NCI-H146 (cell line): ENCODE data around the gene REEP6.

Source experiments
- DNase-seq: peaks from one replicate; lab custom pipeline; 2025; lab: John Stamatoyannopoulos, UW

Gene REEP6

DNA sequence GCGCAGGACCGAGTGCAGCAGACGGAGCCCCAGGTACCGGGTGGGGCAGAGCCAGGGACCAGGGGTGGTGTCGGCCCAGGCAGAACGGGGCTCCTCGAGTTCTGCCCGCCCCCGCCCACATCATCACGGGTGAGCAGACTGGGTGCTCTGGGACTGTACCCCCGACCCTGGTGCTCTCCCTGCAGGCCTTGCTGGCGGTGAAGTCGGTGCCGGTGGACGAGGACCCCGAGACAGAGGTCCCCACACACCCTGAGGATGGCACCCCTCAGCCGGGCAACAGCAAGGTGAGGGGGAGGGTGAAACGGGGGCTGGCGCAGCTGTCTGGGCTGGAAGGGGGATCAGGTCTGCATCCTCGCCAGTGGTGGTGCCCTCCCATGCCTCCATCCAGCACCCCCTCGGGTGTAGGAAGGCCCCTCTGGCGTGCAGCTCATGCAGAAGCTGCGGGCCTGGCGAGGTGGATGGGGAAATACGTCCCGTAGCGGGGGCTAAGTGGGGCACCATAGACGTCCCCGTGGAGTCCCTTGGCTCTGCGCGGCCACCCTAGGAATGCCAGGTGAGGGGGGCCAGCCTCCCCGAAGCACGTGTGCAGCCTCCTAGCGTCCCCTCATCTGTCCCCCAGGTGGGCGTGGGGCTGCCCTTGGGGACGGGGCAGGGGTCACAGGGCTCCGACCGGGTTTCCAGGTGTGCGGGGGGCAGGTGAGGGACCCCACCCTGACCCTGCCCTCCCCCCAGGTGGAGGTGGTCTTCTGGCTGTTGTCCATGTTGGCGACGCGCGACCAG, 34.7 kb upstream of the REEP6 start:
- no peak for DNase-seq

DNA sequence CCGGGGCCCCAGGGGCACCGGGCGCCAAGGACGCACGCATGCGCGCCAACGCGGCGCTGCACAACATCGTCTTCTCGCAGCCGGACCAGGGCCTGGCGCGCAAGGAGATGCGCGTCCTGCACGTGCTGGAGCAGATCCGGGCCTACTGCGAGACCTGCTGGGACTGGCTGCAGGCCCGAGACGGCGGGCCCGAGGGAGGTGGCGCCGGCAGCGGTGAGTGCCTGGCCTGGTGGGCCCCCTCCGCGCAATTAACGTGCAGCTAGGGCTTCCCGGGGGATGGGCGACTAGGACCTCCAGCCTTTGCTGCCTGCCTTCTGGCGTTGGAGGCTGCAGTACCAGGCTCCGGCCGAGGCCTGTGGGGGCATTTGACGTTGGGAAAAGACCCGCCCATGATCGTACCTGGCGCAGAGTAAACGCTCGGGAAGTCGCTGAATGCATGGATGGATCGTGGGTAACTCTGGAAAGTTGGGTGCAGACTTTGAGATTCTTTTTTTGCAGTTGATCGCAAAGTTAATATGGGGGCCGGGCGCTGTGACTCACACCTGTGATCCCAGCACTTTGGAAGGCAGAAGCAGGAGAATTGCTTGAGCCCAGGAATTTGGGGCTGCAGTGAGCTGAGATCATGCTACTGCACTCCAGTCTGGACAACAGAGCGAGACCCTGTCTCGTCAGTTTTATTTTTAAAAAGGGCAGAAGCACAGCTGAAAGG, 33.8 kb upstream of the REEP6 start:
- no peak for DNase-seq

DNA sequence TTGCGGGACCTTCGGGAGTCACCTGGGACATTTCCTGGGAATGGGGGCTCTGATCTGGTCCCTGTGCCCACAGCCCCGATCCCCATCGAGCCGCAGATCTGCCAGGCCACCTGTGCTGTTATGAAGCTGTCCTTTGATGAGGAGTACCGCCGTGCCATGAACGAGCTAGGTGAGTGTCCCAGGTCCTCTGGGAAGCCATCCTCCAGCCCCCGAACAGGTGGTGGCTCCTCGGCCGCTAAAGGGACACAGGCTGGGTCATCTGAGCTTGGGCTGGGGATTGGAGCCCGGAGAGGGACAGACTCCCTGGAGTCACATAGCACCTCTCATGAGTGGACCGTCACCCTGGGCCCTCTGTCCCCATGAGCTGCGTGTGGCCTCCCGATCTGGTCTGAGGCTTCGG, 33.1 kb upstream of the REEP6 start:
- no peak for DNase-seq

DNA sequence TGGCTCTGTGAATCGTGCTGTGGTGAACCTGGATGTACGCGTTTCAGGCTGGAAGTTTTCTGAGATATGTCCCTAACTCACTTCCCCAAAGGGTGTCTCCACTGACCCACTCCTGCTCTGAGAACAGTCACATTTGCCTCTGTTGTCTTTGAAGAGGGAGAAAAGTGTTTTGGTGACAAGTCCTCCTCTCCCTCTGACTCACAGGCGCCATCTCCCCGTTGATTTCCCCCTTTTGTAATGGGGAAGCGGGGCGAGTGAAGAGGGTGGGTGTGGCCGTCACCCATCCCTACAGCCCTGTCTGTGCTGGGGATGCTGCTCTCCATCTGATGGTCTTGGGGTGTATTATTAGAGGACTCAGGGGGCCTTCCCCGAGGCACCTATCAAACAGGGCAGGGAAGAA, 31.5 kb upstream of the REEP6 start:
- no peak for DNase-seq

DNA sequence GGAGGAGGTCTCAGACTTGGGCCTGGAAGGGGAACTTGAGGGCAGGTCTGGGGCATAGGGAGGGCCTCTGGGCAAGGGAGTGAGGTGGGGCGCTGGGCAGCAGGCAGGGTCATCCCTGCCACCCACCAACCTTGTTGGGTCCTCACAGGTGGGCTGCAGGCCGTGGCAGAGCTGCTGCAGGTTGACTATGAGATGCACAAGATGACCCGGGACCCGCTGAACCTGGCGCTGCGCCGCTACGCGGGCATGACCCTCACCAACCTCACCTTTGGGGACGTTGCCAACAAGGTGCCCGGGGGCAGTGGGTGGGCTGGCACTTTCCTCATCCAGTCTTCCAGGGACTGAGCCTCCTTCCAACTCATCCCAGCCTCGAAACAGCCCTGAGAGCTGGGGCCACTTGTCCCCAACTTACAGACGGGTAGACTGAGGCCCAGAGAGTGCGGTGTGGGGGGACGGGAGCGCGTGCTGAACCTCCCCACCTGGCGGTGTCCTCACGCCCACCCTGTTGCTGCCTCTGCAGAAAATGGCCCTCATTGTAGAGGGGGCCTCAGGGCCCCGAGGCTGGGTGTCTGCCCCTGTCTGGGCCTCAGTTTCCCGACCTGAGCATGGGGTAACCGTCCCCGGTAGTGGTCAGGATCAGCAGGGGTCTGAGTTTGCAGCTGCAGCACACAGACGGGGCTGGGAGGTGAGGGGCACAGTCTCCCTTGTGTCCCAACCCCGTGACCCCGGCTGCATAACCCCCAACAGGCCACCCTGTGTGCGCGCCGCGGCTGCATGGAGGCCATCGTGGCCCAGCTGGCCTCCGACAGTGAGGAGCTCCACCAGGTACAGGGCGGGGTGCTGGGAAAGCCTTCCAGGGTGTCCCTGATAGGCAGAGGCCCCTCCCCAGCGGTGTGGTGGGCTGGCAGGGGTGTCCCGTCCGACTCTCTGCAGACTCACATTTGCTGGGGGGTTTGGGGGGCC, 30.7 kb upstream of the REEP6 start:
- no peak for DNase-seq

DNA sequence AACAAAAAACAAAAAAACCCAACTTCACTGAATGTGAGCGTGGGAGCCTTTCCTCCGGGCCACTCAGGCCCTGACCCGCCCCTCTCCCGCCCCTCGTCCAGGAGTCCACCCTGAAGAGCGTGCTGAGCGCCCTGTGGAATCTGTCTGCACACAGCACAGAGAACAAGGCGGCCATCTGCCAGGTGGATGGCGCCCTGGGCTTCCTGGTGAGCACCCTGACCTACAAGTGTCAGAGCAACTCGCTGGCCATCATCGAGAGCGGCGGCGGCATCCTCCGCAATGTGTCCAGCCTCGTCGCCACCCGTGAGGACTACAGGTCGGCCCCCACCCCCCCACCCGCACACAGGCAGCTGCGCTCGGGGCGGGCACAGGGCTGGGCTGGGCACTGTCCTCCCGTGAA, 29.1 kb upstream of the REEP6 start:
- no peak for DNase-seq

DNA sequence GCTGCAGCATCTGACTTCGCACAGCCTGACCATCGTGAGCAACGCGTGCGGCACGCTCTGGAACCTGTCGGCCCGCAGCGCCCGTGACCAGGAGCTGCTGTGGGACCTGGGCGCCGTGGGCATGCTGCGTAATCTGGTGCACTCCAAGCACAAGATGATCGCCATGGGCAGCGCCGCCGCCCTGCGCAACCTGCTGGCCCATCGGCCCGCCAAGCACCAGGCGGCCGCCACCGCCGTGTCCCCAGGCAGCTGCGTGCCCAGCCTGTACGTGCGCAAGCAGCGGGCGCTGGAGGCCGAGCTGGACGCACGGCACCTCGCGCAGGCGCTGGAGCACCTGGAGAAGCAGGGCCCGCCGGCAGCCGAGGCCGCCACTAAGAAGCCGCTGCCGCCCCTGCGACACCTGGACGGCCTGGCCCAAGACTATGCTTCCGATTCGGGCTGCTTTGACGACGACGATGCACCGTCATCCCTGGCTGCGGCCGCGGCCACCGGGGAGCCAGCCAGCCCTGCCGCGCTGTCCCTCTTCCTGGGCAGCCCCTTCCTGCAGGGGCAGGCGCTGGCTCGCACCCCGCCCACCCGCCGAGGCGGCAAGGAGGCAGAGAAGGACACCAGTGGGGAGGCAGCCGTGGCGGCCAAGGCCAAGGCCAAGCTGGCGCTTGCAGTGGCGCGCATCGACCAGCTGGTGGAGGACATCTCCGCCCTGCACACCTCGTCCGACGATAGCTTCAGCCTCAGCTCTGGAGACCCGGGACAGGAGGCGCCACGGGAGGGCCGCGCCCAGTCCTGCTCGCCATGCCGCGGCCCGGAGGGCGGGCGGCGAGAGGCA, 25.6 kb upstream of the REEP6 start:
- DNase-seq: no peak

DNA sequence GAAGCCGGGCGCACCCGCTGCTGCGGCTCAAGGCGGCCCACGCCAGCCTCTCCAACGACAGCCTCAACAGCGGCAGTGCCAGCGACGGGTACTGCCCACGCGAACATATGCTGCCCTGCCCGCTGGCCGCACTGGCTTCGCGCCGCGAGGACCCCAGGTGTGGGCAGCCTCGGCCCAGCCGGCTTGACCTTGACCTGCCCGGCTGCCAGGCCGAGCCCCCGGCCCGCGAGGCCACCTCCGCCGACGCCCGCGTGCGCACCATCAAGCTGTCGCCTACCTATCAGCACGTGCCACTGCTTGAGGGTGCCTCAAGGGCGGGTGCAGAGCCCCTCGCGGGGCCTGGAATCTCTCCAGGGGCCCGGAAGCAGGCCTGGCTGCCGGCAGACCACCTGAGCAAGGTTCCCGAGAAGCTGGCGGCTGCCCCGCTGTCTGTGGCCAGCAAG, 24.9 kb upstream of the REEP6 start:
- no peak for DNase-seq

DNA sequence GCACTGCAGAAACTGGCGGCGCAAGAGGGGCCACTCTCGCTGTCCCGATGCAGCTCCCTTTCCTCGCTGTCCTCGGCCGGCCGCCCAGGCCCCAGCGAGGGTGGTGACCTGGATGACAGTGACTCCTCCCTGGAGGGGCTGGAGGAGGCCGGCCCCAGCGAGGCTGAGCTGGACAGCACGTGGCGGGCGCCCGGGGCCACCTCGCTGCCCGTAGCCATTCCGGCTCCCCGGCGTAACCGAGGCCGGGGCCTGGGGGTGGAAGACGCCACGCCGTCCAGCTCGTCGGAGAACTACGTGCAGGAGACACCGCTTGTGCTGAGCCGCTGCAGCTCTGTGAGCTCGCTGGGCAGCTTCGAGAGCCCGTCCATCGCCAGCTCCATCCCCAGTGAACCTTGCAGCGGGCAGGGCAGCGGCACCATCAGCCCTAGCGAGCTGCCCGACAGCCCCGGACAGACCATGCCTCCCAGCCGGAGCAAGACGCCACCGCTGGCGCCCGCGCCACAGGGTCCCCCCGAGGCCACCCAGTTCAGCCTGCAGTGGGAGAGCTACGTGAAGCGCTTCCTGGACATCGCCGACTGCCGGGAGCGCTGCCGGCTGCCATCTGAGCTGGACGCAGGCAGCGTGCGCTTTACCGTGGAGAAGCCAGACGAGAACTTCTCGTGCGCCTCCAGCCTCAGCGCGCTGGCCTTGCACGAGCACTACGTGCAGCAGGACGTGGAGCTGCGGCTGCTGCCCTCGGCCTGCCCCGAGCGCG, 24.3 kb upstream of the REEP6 start:
- no peak for DNase-seq

DNA sequence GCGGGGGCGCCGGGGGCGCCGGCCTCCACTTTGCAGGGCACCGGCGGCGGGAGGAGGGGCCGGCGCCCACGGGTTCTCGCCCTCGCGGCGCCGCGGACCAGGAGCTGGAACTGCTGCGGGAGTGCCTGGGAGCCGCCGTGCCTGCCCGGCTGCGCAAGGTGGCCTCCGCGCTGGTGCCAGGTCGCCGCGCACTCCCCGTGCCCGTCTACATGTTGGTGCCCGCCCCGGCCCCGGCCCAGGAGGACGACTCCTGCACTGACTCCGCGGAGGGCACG, 23.8 kb upstream of the REEP6 start:
- no peak for DNase-seq

DNA sequence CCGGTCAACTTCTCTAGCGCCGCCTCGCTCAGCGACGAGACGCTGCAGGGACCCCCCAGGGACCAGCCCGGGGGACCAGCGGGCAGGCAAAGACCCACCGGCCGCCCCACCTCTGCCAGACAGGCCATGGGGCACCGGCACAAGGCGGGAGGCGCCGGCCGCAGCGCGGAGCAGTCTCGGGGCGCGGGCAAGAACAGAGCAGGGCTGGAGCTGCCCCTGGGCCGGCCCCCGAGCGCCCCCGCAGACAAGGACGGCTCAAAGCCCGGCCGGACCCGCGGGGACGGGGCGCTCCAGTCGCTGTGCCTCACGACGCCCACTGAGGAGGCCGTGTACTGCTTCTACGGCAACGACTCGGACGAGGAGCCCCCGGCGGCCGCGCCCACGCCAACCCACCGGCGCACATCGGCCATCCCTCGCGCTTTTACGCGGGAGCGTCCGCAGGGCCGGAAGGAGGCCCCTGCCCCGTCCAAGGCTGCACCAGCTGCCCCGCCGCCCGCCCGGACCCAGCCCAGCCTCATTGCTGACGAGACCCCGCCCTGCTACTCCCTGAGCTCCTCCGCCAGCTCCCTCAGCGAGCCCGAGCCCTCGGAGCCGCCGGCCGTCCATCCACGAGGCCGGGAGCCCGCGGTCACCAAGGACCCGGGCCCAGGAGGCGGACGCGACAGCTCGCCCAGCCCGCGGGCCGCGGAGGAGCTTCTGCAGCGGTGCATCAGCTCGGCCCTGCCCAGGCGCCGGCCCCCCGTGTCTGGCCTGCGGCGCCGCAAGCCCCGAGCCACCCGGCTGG, 23.3 kb upstream of the REEP6 start:
- DNase-seq: no peak

DNA sequence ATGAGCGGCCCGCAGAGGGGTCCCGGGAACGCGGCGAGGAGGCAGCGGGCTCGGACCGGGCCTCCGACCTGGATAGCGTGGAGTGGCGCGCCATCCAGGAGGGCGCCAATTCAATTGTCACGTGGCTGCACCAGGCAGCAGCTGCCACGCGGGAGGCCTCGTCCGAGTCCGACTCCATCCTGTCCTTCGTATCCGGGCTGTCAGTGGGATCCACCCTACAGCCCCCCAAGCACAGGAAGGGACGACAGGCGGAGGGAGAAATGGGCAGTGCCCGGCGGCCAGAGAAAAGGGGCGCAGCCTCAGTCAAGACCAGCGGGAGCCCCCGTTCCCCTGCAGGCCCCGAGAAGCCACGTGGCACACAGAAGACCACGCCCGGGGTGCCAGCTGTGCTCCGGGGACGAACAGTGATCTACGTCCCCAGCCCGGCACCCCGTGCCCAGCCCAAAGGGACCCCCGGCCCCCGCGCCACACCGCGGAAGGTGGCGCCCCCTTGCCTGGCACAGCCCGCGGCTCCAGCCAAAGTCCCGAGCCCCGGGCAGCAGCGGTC, 22.6 kb upstream of the REEP6 start:
- no peak for DNase-seq

DNA sequence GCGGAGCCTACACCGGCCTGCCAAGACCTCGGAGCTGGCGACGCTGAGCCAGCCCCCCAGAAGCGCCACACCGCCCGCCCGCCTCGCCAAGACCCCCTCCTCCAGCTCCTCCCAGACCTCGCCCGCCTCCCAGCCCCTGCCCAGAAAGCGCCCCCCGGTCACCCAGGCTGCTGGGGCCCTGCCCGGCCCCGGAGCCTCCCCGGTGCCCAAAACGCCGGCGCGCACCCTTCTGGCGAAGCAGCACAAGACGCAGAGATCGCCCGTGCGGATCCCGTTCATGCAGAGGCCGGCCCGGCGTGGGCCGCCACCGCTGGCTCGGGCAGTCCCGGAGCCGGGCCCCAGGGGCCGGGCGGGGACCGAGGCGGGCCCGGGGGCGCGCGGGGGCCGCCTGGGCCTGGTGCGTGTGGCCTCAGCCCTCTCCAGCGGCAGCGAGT, 22.1 kb upstream of the REEP6 start:
- DNase-seq: no peak

DNA sequence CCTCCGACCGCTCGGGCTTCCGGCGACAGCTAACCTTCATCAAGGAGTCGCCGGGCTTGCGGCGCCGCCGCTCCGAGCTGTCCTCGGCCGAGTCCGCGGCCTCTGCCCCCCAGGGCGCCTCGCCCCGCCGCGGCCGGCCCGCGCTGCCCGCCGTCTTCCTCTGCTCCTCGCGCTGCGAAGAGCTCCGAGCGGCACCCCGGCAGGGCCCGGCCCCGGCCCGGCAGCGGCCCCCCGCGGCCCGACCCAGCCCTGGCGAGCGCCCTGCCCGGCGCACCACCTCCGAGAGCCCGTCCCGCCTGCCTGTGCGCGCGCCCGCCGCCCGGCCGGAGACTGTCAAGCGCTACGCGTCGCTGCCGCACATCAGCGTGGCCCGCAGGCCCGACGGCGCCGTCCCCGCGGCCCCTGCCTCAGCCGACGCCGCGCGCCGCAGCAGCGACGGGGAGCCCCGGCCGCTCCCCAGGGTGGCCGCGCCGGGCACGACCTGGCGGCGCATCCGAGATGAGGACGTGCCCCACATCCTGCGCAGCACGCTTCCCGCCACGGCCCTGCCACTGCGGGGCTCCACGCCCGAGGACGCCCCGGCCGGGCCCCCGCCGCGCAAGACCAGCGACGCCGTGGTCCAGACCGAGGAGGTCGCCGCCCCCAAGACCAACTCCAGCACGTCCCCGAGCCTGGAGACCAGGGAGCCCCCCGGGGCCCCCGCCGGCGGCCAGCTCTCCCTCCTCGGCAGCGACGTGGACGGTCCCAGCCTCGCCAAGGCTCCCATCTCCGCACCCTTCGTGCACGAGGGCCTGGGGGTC, 21.5 kb upstream of the REEP6 start:
- DNase-seq: no peak

DNA sequence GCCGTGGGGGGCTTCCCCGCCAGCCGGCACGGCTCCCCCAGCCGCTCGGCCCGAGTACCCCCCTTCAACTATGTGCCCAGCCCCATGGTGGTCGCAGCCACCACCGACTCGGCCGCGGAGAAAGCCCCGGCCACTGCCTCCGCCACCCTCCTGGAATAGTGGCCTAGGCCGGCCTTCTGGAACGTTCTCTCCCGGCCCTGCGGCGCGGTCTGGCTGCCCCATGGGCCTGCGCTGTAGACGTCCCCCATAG, 21.0 kb upstream of the REEP6 start:
- DNase-seq: no peak

DNA sequence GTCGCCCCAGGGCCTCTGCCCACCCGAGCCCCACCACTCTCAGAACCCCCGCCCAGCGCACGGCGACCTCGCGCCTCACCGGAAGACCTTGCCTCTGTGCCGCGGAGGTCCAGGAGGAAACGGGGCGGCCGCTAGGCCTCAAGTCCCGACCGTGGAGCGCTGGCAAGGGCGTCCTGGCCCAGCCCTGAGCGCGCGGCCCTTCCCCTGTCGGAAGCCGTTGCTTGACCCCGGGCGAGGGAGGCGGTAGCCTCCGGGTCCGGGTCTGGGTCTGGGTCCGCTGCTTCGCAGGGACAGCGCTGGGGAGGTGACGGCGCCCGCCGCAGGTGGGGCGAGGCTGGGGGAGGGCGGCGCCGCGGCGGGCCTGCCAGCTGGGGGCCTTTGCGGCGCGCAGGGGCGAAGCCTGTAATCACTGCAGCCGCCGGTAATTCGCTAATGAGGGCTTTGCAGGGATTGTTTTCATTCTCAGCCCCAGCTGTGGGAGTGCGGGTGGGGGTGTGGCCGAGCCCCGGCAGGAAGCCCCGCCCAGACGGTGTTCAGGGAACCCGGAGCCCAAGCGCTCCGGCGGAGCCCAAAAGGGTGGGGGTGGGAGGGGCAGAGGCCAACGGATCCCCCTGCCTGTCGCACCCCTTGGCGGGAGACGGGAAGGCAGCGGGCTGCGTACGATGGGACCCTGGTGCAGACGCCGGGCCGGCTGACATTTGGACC, 20.5 kb upstream of the REEP6 start:
- DNase-seq: peak; percentile 79

DNA sequence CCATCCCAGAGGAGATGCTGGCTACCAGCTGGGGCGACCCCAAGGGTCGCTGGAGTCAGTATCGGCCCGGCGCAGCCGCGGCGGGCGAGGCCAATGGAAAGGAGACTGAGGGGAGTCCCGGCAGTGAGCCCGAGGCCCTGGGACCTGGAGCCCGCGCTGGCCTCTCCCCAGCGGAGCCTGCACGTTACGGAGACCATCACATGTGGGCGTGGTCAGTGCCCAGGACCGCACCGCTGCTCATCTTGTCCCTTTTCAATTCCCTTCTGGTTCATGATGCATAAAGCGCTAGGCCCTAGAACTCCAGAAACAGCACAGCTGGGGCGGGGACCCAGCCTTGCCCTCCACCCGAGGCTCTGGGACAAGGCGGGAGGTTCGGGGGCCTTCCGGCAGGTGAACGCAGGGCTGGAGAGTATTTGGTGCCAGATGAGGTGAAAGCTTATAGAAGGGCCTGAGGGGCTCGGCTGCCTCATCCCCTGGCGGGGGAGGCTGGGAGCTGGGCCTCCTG, 19.9 kb upstream of the REEP6 start:
- DNase-seq: peak; percentile 53

DNA sequence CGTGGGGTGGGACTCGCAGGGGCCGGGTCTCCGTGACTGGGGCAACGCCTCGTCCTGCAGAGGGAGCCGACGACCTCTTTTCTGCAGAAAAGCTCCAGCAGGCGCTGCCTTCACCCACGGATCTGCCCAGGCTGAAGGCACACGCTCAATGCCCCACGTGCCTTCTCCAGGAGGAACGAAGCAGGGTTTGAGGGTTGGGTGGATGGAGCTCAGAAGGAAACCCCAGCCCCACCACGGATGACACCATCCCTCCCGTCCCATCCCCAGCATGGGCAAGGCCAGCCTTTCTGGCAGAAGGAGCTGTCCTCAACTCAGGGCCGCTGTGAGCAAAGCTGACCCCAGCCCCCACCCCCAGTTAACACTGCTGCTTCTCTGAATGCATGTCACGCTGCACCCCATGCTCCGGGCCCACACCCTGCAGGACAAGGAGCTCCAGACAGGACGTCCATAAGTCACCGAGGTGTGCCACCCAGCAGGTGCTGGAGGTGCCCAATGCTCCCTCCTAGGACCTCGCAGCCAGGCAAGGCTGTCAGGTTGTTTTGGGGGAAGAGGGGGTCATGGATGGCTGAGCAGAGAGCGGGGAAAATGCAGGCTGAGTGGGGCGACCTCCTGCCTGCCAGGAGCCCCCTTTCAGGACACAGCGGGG, 19.3 kb upstream of the REEP6 start:
- DNase-seq: no peak
